HepG2 (cell line): ENCODE measurements around the gene SLC38A3. TPM values are rescaled to one million over a fixed set of nuclear protein-coding genes. Genes with fewer than 3 reads are reported as not detected.
A peak's percentile ranks its signal among the peaks of the same experiment; 100 is the strongest.

Source experiments
- ASH2L ChIP-seq: fragments of 300-600, 200-600 bp; sonication (generic); IDR thresholded peaks from 2 replicates; pipeline ENCODE4 v1.7.0; 2017; ENCODE audit warnings: low read depth, mild to moderate bottlenecking, moderate library complexity, mixed read lengths, low read length; ENCODE audit not compliant: insufficient read length
- ATAD3A ChIP-seq: sonication (generic); formaldehyde crosslinking; IDR thresholded peaks from 2 replicates; pipeline ENCODE4 v1.4.0; 2020; ENCODE audit warnings: missing genetic modification reagents
- GPN1 ChIP-seq: sonication (generic); formaldehyde crosslinking; IDR thresholded peaks from 2 replicates; pipeline ENCODE4 v1.5.1; 2020; ENCODE audit warnings: missing genetic modification reagents, borderline replicate concordance
- JUN ChIP-seq: sonication (generic); formaldehyde crosslinking; IDR thresholded peaks from 2 replicates; pipeline ENCODE4 v1.4.0; 2020; ENCODE audit warnings: mild to moderate bottlenecking, missing genetic modification reagents
- PAF1 ChIP-seq: IDR thresholded peaks from 2 replicates; pipeline ENCODE4 v1.6.1; 2016; ENCODE audit warnings: missing genetic modification reagents, missing compliant biosample characterization
- SRSF4 ChIP-seq: fragments of 200-400 bp; formaldehyde crosslinking; IDR thresholded peaks from one replicate; pipeline ENCODE4 v1.6.1; 2018; ENCODE audit warnings: mild to moderate bottlenecking, low read depth, low read length, moderate library complexity; ENCODE audit not compliant: poor library complexity, severe bottlenecking
- STAG1 ChIP-seq: sonication (generic); formaldehyde crosslinking; IDR thresholded peaks from 2 replicates; pipeline ENCODE4 v1.4.0; 2020; ENCODE audit warnings: missing genetic modification reagents
- TCF7 ChIP-seq: sonication (generic); IDR thresholded peaks from 2 replicates; pipeline ENCODE4 v1.6.1; 2016; ENCODE audit warnings: antibody characterized with exemption, low read depth
- TRIM24 ChIP-seq: sonication (generic); formaldehyde crosslinking; IDR thresholded peaks from 2 replicates; pipeline ENCODE4 v1.8.0; 2022; ENCODE audit warnings: mild to moderate bottlenecking, missing genetic modification reagents
- ZBTB25 ChIP-seq: IDR thresholded peaks from 2 replicates; pipeline ENCODE4 v1.6.1; 2018; ENCODE audit warnings: missing genetic modification reagents
- ZNF275 ChIP-seq: sonication (generic); formaldehyde crosslinking; IDR thresholded peaks from 2 replicates; pipeline ENCODE4 v1.8.0; 2022; ENCODE audit warnings: missing genetic modification reagents, mild to moderate bottlenecking, inconsistent platforms, borderline replicate concordance
- ZNF326 ChIP-seq: sonication (generic); formaldehyde crosslinking; IDR thresholded peaks from 2 replicates; pipeline ENCODE4 v1.4.0; 2020; ENCODE audit warnings: missing genetic modification reagents, borderline replicate concordance
- ZNF329 ChIP-seq: sonication (generic); formaldehyde crosslinking; IDR thresholded peaks from 2 replicates; pipeline ENCODE4 v1.9.0; 2021; ENCODE audit warnings: low read depth, mild to moderate bottlenecking, missing genetic modification reagents
- ZNF496 ChIP-seq: sonication (generic); formaldehyde crosslinking; IDR thresholded peaks from 2 replicates; pipeline ENCODE4 v1.8.1; 2023; ENCODE audit warnings: mild to moderate bottlenecking, moderate library complexity, missing genetic modification reagents; ENCODE audit not compliant: insufficient replicate concordance
- ZNF574 ChIP-seq: sonication (generic); formaldehyde crosslinking; IDR thresholded peaks from 2 replicates; pipeline ENCODE4 v1.4.0; 2020; ENCODE audit warnings: missing genetic modification reagents
- ZNF614 ChIP-seq: IDR thresholded peaks from 2 replicates; pipeline ENCODE4 v1.6.1; 2018; ENCODE audit warnings: missing biosample characterization, missing genetic modification reagents, inconsistent platforms, borderline replicate concordance
- ZNF710 ChIP-seq: sonication (generic); formaldehyde crosslinking; IDR thresholded peaks from 2 replicates; pipeline ENCODE4 v1.5.0; 2020; ENCODE audit warnings: mild to moderate bottlenecking, missing genetic modification reagents, borderline replicate concordance
- ZNF720 ChIP-seq: sonication (generic); formaldehyde crosslinking; IDR thresholded peaks from 2 replicates; pipeline ENCODE4 v1.4.0; 2020; ENCODE audit warnings: missing genetic modification reagents
- ZSCAN31 ChIP-seq: sonication (generic); formaldehyde crosslinking; IDR thresholded peaks from 2 replicates; pipeline ENCODE4 v1.5.0; 2020; ENCODE audit warnings: low read depth, mild to moderate bottlenecking, missing genetic modification reagents
- polyA plus RNA-seq, 8 experiments: library from polyadenylated mRNA; depleted of rRNA in 3 of 8; stranded (reverse) in 7 of 8; unstranded in 1 of 8; fragments of >200 nt; fragmentation: Illumina TruSeq in 4 of 8; extraction: Trizol in 4 of 8; gene quantifications; 2 replicates each; pipeline versions ENCODE4 v1.2.1 to v1.2.3, GENCODE V29; 2011 to 2016; ENCODE audit warnings: low read depth in 4 of 8, missing spikeins in 1 of 8, mixed read lengths in 1 of 8; ENCODE audit not compliant: insufficient read depth in 1 of 8
- total RNA-seq, 5 experiments: library from RNA; depleted of rRNA; stranded (reverse); fragments of >200 nt; fragmentation: Illumina TruSeq; extraction: Trizol; gene quantifications; 2 replicates each; pipeline ENCODE4 v1.2.3, GENCODE V29; 2016; ENCODE audit warnings: low read depth in 1 of 5
- TF ChIP-seq, protein P1 (sequence below): sonication (generic); formaldehyde crosslinking; IDR thresholded peaks from 2 replicates; pipeline ENCODE4 v1.5.1; 2020; ENCODE audit warnings: missing genetic modification reagents, mild to moderate bottlenecking, borderline replicate concordance

SLC38A3 gene
- total and polyA plus RNA-seq, 2 of the 13 experiments (the other 11 are each of a cell fraction or from before 2014, with no cell fraction given): 29.8 to 164 TPM

DNA sequence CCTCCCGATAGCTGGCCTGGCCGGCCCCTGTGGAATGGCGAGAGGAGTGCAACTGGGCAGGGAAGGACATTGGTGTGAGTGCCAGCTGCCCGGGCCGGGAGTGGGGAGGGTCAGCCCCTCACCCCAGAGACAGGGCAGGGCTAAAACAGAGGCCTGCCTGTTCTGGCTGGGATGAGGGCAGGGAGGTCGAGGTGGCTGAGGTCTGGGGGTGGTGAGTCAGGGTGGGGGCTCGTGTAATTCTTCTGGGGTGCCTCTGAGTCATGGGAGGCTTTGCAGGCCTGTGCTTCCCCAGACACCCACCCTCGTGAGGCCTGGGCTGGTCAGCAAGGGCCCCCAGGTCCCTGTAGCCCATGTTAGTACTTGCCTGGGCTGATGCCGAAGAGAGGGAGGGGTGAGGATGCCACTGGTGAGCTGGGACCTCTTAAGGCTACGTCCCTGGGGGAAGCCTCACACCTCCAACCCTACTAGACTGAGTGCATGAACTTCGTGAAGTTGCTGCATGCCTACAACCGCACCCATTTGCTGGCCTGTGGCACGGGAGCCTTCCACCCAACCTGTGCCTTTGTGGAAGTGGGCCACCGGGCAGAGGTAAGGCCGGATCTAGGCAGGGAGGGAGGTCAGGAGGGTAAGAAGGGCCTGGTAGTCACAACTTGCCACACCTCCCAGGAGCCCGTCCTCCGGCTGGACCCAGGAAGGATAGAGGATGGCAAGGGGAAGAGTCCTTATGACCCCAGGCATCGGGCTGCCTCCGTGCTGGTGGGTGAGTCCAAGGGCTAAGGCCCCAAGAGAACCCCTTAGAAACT lies 65.6 kb downstream of the SLC38A3 start (continued):
- no peak for TF ChIP-seq ZNF710
- no peak for TF ChIP-seq SRSF4
- no peak for TF ChIP-seq ZNF275 (CRISPR knock-in tag)
- no peak for TF ChIP-seq ZNF329 (CRISPR knock-in tag)
- no peak for TF ChIP-seq ZBTB25 (CRISPR knock-in tag)
- TF ChIP-seq PAF1 (CRISPR knock-in tag): no peak
- TF ChIP-seq TRIM24 (CRISPR knock-in tag): no peak
- TF ChIP-seq STAG1: no peak
- no peak for TF ChIP-seq TCF7
- TF ChIP-seq ZSCAN31: no peak
- no peak for TF ChIP-seq ZNF720 (CRISPR knock-in tag)
- TF ChIP-seq, protein P1, sequence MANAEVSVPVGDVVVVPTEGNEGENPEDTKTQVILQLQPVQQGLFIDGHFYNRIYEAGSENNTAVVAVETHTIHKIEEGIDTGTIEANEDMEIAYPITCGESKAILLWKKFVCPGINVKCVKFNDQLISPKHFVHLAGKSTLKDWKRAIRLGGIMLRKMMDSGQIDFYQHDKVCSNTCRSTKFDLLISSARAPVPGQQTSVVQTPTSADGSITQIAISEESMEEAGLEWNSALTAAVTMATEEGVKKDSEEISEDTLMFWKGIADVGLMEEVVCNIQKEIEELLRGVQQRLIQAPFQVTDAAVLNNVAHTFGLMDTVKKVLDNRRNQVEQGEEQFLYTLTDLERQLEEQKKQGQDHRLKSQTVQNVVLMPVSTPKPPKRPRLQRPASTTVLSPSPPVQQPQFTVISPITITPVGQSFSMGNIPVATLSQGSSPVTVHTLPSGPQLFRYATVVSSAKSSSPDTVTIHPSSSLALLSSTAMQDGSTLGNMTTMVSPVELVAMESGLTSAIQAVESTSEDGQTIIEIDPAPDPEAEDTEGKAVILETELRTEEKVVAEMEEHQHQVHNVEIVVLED: no peak
- no peak for TF ChIP-seq ZNF614 (CRISPR knock-in tag)
- no peak for TF ChIP-seq ASH2L
- TF ChIP-seq GPN1 (CRISPR knock-in tag): no peak
- no peak for TF ChIP-seq ATAD3A (CRISPR knock-in tag)
- no peak for TF ChIP-seq ZNF326 (CRISPR knock-in tag)
- 0 out of 2 replicates have a peak, but pooled peaks have one; percentile 0 for TF ChIP-seq ZNF574 (CRISPR knock-in tag)
- TF ChIP-seq JUN (CRISPR knock-in tag): no peak
- TF ChIP-seq ZNF496: no peak
